Neural cell (in vitro differentiated cells): ENCODE results near the gene CCDC87. TPM values are rescaled to one million over a fixed set of nuclear protein-coding genes. Genes with fewer than 3 reads are reported as not detected.
"Not testable (repeated sequence)": the region's sequence is repeated elsewhere in the genome, so short reads cannot be mapped to it uniquely, and the experiment has no call there.

Experiments used
- H2AFZ ChIP-seq: fragments of 200-600, 300-800 bp; sonication (generic), shearing (Covaris generic); 2 replicates; pipeline ENCODE4 v1.6.0; 2014; ENCODE audit warnings: low read depth, mild to moderate bottlenecking, antibody characterized with exemption, low read length, moderate library complexity
- H3F3A ChIP-seq: fragments of 200-600 bp; shearing (Covaris generic); 2 replicates; pipeline ENCODE4 v1.6.1; 2016; ENCODE audit warnings: mild to moderate bottlenecking, moderate library complexity, mixed read lengths, antibody characterized with exemption, low read length; ENCODE audit not compliant: insufficient read depth, poor library complexity, severe bottlenecking
- H3K27ac ChIP-seq: fragments of 200-600, 300-800 bp; sonication (generic), shearing (Covaris generic); 2 replicates; pipeline ENCODE4 v1.5.1; 2014; ENCODE audit warnings: mild to moderate bottlenecking, low read length, moderate library complexity
- H3K27me3 ChIP-seq: fragments of 300-800, 200-600 bp; sonication (generic), shearing (Covaris generic); 2 replicates; pipeline ENCODE4 v1.6.0; 2014; ENCODE audit warnings: mild to moderate bottlenecking, low read depth, low read length, moderate library complexity; ENCODE audit not compliant: insufficient read depth
- H3K36me3 ChIP-seq: fragments of 300-800, 200-600 bp; sonication (generic), shearing (Covaris generic); 2 replicates; pipeline ENCODE4 v1.5.1; 2014; ENCODE audit warnings: mild to moderate bottlenecking, antibody characterized with exemption, low read length, moderate library complexity; ENCODE audit not compliant: insufficient read depth
- H3K4me2 ChIP-seq: fragments of 300-800, 200-600 bp; sonication (generic), shearing (Covaris generic); 2 replicates; pipeline ENCODE4 v1.6.0; 2014; ENCODE audit warnings: mild to moderate bottlenecking, low read length
- H3K4me3 ChIP-seq: fragments of 300-800, 200-600 bp; sonication (generic), shearing (Covaris generic); 2 replicates; pipeline ENCODE4 v1.5.1; 2014; ENCODE audit warnings: mild to moderate bottlenecking, low read length, moderate library complexity
- H3K79me2 ChIP-seq: fragments of 200-600 bp; shearing (Covaris generic); replicated peaks from 2 replicates; pipeline ENCODE4 v1.6.0; 2014; ENCODE audit warnings: mild to moderate bottlenecking, low read length, moderate library complexity; ENCODE audit not compliant: insufficient read depth
- H3K9ac ChIP-seq: fragments of 300-800, 200-600 bp; sonication (generic), shearing (Covaris generic); 2 replicates; pipeline ENCODE4 v1.6.1; 2016; ENCODE audit warnings: mild to moderate bottlenecking, low read length, mixed read lengths
- H3K9me2 ChIP-seq: fragments of 200-600 bp; shearing (Covaris generic); 2 replicates; pipeline ENCODE4 v1.6.1; 2016; ENCODE audit warnings: mild to moderate bottlenecking, low read length, mixed read lengths; ENCODE audit not compliant: insufficient read depth
- H3K9me3 ChIP-seq: fragments of 200-600, 300-800 bp; sonication (generic), shearing (Covaris generic); 2 replicates; pipeline ENCODE4 v1.6.1; 2016; ENCODE audit warnings: mild to moderate bottlenecking, mixed run types, low read length, moderate library complexity, mixed read lengths
- H4K20me1 ChIP-seq: fragments of 200-600 bp; shearing (Covaris generic); 2 replicates; pipeline ENCODE4 v1.6.1; 2016; ENCODE audit warnings: mild to moderate bottlenecking, mixed run types; ENCODE audit not compliant: insufficient read depth
- MXI1 ChIP-seq: fragments of 450-650 bp; conservative IDR thresholded peaks from 2 replicates; pipeline ENCODE4 v1.6.1; 2014; ENCODE audit warnings: antibody characterized with exemption, mild to moderate bottlenecking; ENCODE audit not compliant: poor library complexity, severe bottlenecking
- POLR2AphosphoS5 ChIP-seq: IDR thresholded peaks from 2 replicates; pipeline ENCODE4 v1.6.1; 2012
- REST ChIP-seq: IDR thresholded peaks from 2 replicates; pipeline ENCODE4 v1.6.1; 2012; ENCODE audit warnings: borderline replicate concordance
- SMC3 ChIP-seq: fragments of 450-650 bp; conservative IDR thresholded peaks from 2 replicates; pipeline ENCODE4 v1.6.1; 2014; ENCODE audit warnings: antibody characterized with exemption, mild to moderate bottlenecking, moderate library complexity; ENCODE audit not compliant: poor library complexity
- polyA plus RNA-seq: library from polyadenylated mRNA; depleted of rRNA; stranded (reverse); fragments of >200 nt; gene quantifications from 2 replicates; pipeline ENCODE4 v1.2.3, GENCODE V29; 2014
- small RNA-seq, 3 experiments: library from RNA; depleted of rRNA; stranded (forward); fragments of <200 nt; gene quantifications; one replicate each; pipeline ENCODE3, GENCODE V24; 2012

The CCDC87 gene
- polyA plus RNA-seq, 1 donor from 2014 or later = not detected

DNA sequence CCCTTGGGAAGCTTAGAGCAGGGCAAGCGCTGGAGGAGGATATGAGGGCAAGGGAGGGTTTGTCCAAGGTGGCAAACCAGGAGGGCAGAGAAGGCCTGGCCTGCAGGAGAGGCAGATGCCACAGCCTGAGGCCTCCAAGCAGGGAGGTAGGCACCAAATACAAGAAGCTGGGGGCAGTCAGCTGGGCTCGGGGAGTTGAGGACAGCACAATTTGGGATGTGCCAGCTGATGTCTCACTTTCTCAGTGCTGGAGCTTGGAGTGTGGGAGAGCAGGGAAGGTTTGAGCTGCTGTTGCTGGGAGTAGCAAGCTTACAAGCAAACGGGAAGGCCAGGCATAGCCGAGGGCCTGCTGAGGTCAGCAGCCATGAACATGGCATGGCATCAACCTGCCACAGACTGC, 51.0 kb downstream of the CCDC87 start:
- H3K27me3 ChIP-seq = no peaks in the 10 kb centered on the region
- H3K4me2 ChIP-seq = no peak overlapping the region
- no peaks in the 10 kb centered on the region for H3K36me3 ChIP-seq
- no peak overlapping the region for H3K27ac ChIP-seq
- no peak overlapping the region for H3K9ac ChIP-seq
- no peaks in the 10 kb centered on the region for H3K79me2 ChIP-seq
- H4K20me1 ChIP-seq = no peaks in the 10 kb centered on the region
- H3K9me2 ChIP-seq = no peaks in the 10 kb centered on the region
- TF ChIP-seq POLR2AphosphoS5 (no peak), MXI1 (no peak), REST (no peak), SMC3 (no peak)
- H2AFZ ChIP-seq = no peak overlapping the region
- H3K4me3 ChIP-seq = no peak overlapping the region
- H3F3A ChIP-seq = no peaks in the 10 kb centered on the region
- no peaks in the 10 kb centered on the region for H3K9me3 ChIP-seq

DNA sequence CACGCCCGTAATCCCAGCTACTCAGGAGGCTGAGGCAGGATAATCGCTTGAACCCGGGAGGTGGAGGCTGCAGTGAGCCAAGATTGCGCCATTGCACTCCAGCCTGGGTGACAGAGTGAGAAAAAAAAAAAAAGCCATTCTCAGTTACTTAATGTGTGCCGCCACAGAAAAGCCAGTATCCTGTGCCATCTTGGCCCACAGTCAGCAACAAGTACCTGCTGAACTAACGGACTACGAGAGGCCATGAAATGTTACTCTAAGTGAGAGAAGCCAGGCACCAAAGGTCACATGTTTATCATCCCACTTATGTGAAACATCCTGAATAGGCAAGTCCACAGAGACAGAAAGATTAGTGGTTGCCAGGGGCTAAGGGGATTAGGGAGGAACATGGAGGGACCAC, 52.3 kb downstream of the CCDC87 start:
- not testable (repeated sequence) for H4K20me1 ChIP-seq, H3K79me2 ChIP-seq, H3K27me3 ChIP-seq, H3F3A ChIP-seq, H2AFZ ChIP-seq, H3K9me2 ChIP-seq, H3K4me3 ChIP-seq, H3K27ac ChIP-seq, H3K9ac ChIP-seq, H3K9me3 ChIP-seq, H3K36me3 ChIP-seq, H3K4me2 ChIP-seq

Small RNAs within 50 kb of the gene (small RNA-seq; reads per million reads assigned to genes)
- 0 to 2.9 (median 0.16) reads per million in 3 experiments for gene RNU4-39P

Other genes starting within 250 kb of the CCDC87 start
- 78.3 and 108 TPM in 2 replicates for gene BRMS1, start 248.0 kb downstream of the CCDC87 start, polyA plus RNA-seq
- 162 TPM in 2 replicates for gene B4GAT1, start 245.4 kb downstream of the CCDC87 start, polyA plus RNA-seq
- 1.7 and 2.2 TPM in 2 replicates for gene SLC29A2, start 221.3 kb downstream of the CCDC87 start, polyA plus RNA-seq
- gene NPAS4, start 172.0 kb downstream of the CCDC87 start, polyA plus RNA-seq = 6.7 and 10.6 TPM in 2 replicates
- gene MRPL11, start 154.2 kb downstream of the CCDC87 start, polyA plus RNA-seq = 50.9 and 54.3 TPM in 2 replicates
- 13.3 and 16.2 TPM in 2 replicates for gene PELI3, start 126.2 kb downstream of the CCDC87 start, polyA plus RNA-seq
- gene DPP3, start 112.6 kb downstream of the CCDC87 start, polyA plus RNA-seq = 56.2 and 71.7 TPM in 2 replicates
- gene BBS1, start 82.4 kb downstream of the CCDC87 start, polyA plus RNA-seq = 55.1 and 69.5 TPM in 2 replicates
- gene ZDHHC24, start 47.0 kb downstream of the CCDC87 start, polyA plus RNA-seq = 14.9 and 15.9 TPM in 2 replicates
- not detected in 2 replicates for gene ACTN3, start 46.2 kb downstream of the CCDC87 start, polyA plus RNA-seq
- 2.7 and 4.2 TPM in 2 replicates for gene CTSF, start 24.5 kb downstream of the CCDC87 start, polyA plus RNA-seq
- gene CCS, start 122 bp upstream of the CCDC87 start, polyA plus RNA-seq = 40.8 and 71.6 TPM in 2 replicates
- 43.0 and 44.8 TPM in 2 replicates for gene RBM14, start 23.6 kb upstream of the CCDC87 start, polyA plus RNA-seq
- 456 and 510 TPM in 2 replicates for gene RBM4, start 45.6 kb upstream of the CCDC87 start, polyA plus RNA-seq
- gene RBM4B, start 84.8 kb upstream of the CCDC87 start, polyA plus RNA-seq = 197 and 212 TPM in 2 replicates
- gene SPTBN2, start 136.2 kb upstream of the CCDC87 start, polyA plus RNA-seq = 159 and 219 TPM in 2 replicates